H1 (cell line): Measurements from ENCODE around the gene CYB561D2. TPM values are rescaled to one million over a fixed set of nuclear protein-coding genes. Genes with fewer than 3 reads are reported as not detected.

Experiments
- TEAD4 ChIP-seq: IDR thresholded peaks from 2 replicates; pipeline ENCODE4 v1.6.1; 2012; ENCODE audit warnings: low read depth, low read length, inconsistent platforms, mixed read lengths
- polyA plus RNA-seq, 7 experiments: library from polyadenylated mRNA; depleted of rRNA in 3 of 7; stranded (reverse) in 5 of 7; unstranded in 2 of 7; fragments of >200 nt in 5 of 7; fragments of 200-250 nt in 2 of 7; gene quantifications; 1 replicate in 5 of 7; 2 replicates in 1 of 7; 4 replicates in 1 of 7; pipeline versions ENCODE4 v1.2.1 to v1.2.3, GENCODE V29; 2011 to 2013; ENCODE audit warnings: missing spikeins in 2 of 7, mixed read lengths in 2 of 7
- total RNA-seq: library from RNA; stranded (reverse); fragmentation: NEBNext Ultra II Directional; extraction: Animal tissue kit (Norgen Biotek cat#: 25700); gene quantifications from 2 replicates; pipeline ENCODE4 v1.2.1, GENCODE V29; 2021
- TF ChIP-seq, protein P1 (sequence below): fragments of 300-600 bp; sonication (generic); IDR thresholded peaks from 2 replicates; pipeline ENCODE4 v1.7.1; 2012; ENCODE audit warnings: low read length, moderate library complexity, mild to moderate bottlenecking, inconsistent platforms; ENCODE audit not compliant: insufficient replicate concordance

Gene CYB561D2
- total and polyA plus RNA-seq, 2 of the 8 experiments (the other 6 are each of a cell fraction or from before 2014, with no cell fraction given), result 9.8 to 34.0 TPM

DNA sequence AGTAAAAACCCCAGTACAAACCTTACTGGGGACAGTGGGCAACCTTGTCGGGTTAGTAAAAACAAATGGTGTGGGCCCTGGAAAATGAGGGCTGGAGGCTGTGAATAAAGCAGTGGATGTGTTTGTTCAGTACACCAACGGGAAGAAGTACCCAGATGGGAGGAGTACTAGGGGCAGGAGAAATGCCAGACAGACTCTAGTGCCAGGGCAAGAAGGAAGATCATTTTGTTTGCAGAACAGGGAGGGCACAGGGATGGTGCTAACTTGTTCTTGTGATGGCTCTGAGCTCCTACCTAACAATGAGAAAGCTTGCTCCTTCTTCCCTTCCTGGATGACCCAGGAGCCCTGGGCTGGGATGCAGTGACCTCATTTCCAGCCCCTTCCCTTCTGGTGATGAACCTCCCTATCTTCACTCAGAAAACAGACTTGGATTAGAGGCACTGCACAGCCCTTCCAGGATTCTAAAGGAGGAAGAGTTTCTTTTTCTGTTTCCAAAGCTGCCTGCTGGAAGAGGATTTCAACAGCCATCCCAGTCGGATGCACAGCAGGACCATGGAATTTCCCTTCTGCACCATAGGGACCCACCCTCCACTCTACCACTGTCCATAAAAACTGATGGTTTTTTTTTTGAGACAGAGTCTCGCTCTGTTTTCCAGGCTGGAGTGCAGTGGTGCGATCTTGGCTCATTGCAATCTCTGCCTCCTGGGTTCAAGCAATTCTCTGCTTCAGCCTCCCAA is 16.2 kb upstream of the CYB561D2 start (continued):
- TF ChIP-seq, protein P1, sequence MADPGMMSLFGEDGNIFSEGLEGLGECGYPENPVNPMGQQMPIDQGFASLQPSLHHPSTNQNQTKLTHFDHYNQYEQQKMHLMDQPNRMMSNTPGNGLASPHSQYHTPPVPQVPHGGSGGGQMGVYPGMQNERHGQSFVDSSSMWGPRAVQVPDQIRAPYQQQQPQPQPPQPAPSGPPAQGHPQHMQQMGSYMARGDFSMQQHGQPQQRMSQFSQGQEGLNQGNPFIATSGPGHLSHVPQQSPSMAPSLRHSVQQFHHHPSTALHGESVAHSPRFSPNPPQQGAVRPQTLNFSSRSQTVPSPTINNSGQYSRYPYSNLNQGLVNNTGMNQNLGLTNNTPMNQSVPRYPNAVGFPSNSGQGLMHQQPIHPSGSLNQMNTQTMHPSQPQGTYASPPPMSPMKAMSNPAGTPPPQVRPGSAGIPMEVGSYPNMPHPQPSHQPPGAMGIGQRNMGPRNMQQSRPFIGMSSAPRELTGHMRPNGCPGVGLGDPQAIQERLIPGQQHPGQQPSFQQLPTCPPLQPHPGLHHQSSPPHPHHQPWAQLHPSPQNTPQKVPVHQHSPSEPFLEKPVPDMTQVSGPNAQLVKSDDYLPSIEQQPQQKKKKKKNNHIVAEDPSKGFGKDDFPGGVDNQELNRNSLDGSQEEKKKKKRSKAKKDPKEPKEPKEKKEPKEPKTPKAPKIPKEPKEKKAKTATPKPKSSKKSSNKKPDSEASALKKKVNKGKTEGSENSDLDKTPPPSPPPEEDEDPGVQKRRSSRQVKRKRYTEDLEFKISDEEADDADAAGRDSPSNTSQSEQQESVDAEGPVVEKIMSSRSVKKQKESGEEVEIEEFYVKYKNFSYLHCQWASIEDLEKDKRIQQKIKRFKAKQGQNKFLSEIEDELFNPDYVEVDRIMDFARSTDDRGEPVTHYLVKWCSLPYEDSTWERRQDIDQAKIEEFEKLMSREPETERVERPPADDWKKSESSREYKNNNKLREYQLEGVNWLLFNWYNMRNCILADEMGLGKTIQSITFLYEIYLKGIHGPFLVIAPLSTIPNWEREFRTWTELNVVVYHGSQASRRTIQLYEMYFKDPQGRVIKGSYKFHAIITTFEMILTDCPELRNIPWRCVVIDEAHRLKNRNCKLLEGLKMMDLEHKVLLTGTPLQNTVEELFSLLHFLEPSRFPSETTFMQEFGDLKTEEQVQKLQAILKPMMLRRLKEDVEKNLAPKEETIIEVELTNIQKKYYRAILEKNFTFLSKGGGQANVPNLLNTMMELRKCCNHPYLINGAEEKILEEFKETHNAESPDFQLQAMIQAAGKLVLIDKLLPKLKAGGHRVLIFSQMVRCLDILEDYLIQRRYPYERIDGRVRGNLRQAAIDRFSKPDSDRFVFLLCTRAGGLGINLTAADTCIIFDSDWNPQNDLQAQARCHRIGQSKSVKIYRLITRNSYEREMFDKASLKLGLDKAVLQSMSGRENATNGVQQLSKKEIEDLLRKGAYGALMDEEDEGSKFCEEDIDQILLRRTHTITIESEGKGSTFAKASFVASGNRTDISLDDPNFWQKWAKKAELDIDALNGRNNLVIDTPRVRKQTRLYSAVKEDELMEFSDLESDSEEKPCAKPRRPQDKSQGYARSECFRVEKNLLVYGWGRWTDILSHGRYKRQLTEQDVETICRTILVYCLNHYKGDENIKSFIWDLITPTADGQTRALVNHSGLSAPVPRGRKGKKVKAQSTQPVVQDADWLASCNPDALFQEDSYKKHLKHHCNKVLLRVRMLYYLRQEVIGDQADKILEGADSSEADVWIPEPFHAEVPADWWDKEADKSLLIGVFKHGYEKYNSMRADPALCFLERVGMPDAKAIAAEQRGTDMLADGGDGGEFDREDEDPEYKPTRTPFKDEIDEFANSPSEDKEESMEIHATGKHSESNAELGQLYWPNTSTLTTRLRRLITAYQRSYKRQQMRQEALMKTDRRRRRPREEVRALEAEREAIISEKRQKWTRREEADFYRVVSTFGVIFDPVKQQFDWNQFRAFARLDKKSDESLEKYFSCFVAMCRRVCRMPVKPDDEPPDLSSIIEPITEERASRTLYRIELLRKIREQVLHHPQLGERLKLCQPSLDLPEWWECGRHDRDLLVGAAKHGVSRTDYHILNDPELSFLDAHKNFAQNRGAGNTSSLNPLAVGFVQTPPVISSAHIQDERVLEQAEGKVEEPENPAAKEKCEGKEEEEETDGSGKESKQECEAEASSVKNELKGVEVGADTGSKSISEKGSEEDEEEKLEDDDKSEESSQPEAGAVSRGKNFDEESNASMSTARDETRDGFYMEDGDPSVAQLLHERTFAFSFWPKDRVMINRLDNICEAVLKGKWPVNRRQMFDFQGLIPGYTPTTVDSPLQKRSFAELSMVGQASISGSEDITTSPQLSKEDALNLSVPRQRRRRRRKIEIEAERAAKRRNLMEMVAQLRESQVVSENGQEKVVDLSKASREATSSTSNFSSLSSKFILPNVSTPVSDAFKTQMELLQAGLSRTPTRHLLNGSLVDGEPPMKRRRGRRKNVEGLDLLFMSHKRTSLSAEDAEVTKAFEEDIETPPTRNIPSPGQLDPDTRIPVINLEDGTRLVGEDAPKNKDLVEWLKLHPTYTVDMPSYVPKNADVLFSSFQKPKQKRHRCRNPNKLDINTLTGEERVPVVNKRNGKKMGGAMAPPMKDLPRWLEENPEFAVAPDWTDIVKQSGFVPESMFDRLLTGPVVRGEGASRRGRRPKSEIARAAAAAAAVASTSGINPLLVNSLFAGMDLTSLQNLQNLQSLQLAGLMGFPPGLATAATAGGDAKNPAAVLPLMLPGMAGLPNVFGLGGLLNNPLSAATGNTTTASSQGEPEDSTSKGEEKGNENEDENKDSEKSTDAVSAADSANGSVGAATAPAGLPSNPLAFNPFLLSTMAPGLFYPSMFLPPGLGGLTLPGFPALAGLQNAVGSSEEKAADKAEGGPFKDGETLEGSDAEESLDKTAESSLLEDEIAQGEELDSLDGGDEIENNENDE, result no peak
- TF ChIP-seq TEAD4, result no peak
